Astrocyte (in vitro differentiated cells and primary cell): ENCODE results near the gene PARD3B. TPM values are rescaled to one million over a fixed set of nuclear protein-coding genes. Genes with fewer than 3 reads are reported as not detected.

Experiments used
- DNase-seq: peaks from one replicate; pipeline ENCODE4 v3.0.0-alpha.2; 2010; ENCODE audit warnings: low read depth
- FAIRE-seq: peaks from 2 replicates; lab custom pipeline; 2011; peaks lifted over from hg19 to GRCh38; lab: Jason Lieb, UNC
- H2AFZ ChIP-seq: 2 replicates; pipeline ENCODE4 v1.6.0; 2012; ENCODE audit warnings: low read depth, low read length, inconsistent platforms
- H3K27ac ChIP-seq: 2 replicates; pipeline ENCODE4 v1.5.1; 2011; ENCODE audit warnings: low read depth, low read length, inconsistent platforms
- H3K27me3 ChIP-seq: 2 replicates; pipeline ENCODE4 v1.6.0; 2011; ENCODE audit warnings: low read length, inconsistent platforms; ENCODE audit not compliant: insufficient read depth
- H3K36me3 ChIP-seq: 2 replicates; pipeline ENCODE4 v1.5.1; 2011; ENCODE audit warnings: low read length, inconsistent platforms; ENCODE audit not compliant: insufficient read depth
- H3K4me1 ChIP-seq: 2 replicates; pipeline ENCODE4 v1.5.1; 2011; ENCODE audit warnings: low read length, inconsistent platforms; ENCODE audit not compliant: insufficient read depth
- H3K4me2 ChIP-seq: 2 replicates; pipeline ENCODE4 v1.6.0; 2012; ENCODE audit warnings: low read length, inconsistent platforms
- H3K4me3 ChIP-seq: 2 replicates; pipeline ENCODE4 v1.5.1; 2011; ENCODE audit warnings: low read depth, mild to moderate bottlenecking, low read length, inconsistent platforms; ENCODE audit not compliant: insufficient read depth
- H3K79me2 ChIP-seq: 2 replicates; pipeline ENCODE4 v1.6.0; 2012; ENCODE audit warnings: mild to moderate bottlenecking, low read length, inconsistent platforms; ENCODE audit not compliant: insufficient read depth
- H3K9ac ChIP-seq: 2 replicates; pipeline ENCODE4 v1.6.0; 2012; ENCODE audit warnings: mild to moderate bottlenecking, low read length, inconsistent platforms
- H3K9me3 ChIP-seq: 2 replicates; pipeline ENCODE4 v1.5.1; 2012; ENCODE audit warnings: low read depth, mild to moderate bottlenecking, low read length, inconsistent platforms; ENCODE audit not compliant: insufficient read depth
- H4K20me1 ChIP-seq: 2 replicates; pipeline ENCODE4 v1.6.0; 2012; ENCODE audit warnings: low read length, inconsistent platforms; ENCODE audit not compliant: insufficient read depth
- H3K27ac Mint-ChIP-seq: one replicate; pipeline ENCODE4 v1.8.0; 2021; ENCODE audit warnings: mild to moderate bottlenecking, mixed read lengths; ENCODE audit not compliant: unreplicated experiment
- H3K27me3 Mint-ChIP-seq: one replicate; pipeline ENCODE4 v1.8.0; 2021; ENCODE audit warnings: low read depth, mixed read lengths; ENCODE audit not compliant: unreplicated experiment
- H3K36me3 Mint-ChIP-seq: one replicate; pipeline ENCODE4 v1.8.0; 2021; ENCODE audit warnings: low read depth, mixed read lengths; ENCODE audit not compliant: unreplicated experiment
- H3K4me1 Mint-ChIP-seq: one replicate; pipeline ENCODE4 v1.8.0; 2021; ENCODE audit warnings: low read depth, mixed read lengths; ENCODE audit not compliant: unreplicated experiment
- H3K4me3 Mint-ChIP-seq: one replicate; pipeline ENCODE4 v1.8.0; 2021; ENCODE audit warnings: mild to moderate bottlenecking, moderate library complexity, mixed read lengths; ENCODE audit not compliant: unreplicated experiment
- H3K9me3 Mint-ChIP-seq: one replicate; pipeline ENCODE4 v1.8.0; 2021; ENCODE audit warnings: mild to moderate bottlenecking, mixed read lengths; ENCODE audit not compliant: unreplicated experiment
- EZH2 ChIP-seq: IDR thresholded peaks from 2 replicates; pipeline ENCODE4 v1.6.1; 2012; ENCODE audit warnings: mild to moderate bottlenecking, low read length, inconsistent platforms; ENCODE audit not compliant: insufficient read depth
- total RNA-seq: library from RNA; stranded (reverse); gene quantifications from 2 replicates; pipeline ENCODE4 v1.2.1, GENCODE V29; 2021
- TF ChIP-seq, protein P1 (sequence below): IDR thresholded peaks from 2 replicates; pipeline ENCODE4 v1.5.1; 2011; ENCODE audit warnings: low read depth, mild to moderate bottlenecking, inconsistent platforms, low read length, moderate library complexity; ENCODE audit not compliant: insufficient read depth

Gene PARD3B
- total RNA-seq, 1 donor from 2014 or later, result 6.5 TPM

DNA sequence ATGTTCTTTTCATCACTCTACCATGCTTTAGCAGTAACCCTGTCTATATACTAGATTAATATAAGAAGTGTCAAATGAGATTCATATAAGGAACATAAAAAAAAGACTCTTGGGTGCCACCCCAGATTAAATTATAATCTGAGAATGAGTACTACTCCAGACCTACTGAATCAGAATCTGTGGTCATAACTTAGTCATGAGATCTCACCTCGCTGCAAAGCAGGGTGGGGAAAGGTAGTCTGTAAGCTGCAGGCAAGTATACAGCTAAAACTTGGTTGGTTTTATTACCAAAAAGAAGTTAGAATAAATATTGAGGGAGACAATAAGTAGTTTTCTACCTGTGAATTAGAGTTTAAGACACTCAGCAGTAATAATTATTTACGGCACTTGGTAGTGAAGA lies 175.6 kb downstream of the PARD3B start:
- no peaks in the 10 kb centered on the region for H3K36me3 ChIP-seq
- H3K79me2 ChIP-seq, result no peaks in the 10 kb centered on the region
- DNase-seq (no peak), FAIRE-seq (no peak)
- H3K27ac ChIP-seq, result no peak overlapping the region
- no peak overlapping the region for H3K4me3 ChIP-seq
- no peaks in the 10 kb centered on the region for H3K4me1 Mint-ChIP-seq
- no peak overlapping the region for H3K4me3 Mint-ChIP-seq
- no peaks in the 10 kb centered on the region for H3K9me3 ChIP-seq
- H4K20me1 ChIP-seq, result no peaks in the 10 kb centered on the region
- H3K27me3 Mint-ChIP-seq, result no peaks in the 10 kb centered on the region
- TF ChIP-seq EZH2, result no peak
- TF ChIP-seq, protein P1, sequence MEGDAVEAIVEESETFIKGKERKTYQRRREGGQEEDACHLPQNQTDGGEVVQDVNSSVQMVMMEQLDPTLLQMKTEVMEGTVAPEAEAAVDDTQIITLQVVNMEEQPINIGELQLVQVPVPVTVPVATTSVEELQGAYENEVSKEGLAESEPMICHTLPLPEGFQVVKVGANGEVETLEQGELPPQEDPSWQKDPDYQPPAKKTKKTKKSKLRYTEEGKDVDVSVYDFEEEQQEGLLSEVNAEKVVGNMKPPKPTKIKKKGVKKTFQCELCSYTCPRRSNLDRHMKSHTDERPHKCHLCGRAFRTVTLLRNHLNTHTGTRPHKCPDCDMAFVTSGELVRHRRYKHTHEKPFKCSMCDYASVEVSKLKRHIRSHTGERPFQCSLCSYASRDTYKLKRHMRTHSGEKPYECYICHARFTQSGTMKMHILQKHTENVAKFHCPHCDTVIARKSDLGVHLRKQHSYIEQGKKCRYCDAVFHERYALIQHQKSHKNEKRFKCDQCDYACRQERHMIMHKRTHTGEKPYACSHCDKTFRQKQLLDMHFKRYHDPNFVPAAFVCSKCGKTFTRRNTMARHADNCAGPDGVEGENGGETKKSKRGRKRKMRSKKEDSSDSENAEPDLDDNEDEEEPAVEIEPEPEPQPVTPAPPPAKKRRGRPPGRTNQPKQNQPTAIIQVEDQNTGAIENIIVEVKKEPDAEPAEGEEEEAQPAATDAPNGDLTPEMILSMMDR, result no peak
- H3K4me2 ChIP-seq, result no peak overlapping the region
- no peak overlapping the region for H2AFZ ChIP-seq
- no peaks in the 10 kb centered on the region for H3K36me3 Mint-ChIP-seq
- no peaks in the 10 kb centered on the region for H3K4me1 ChIP-seq
- H3K27ac Mint-ChIP-seq, result no peak overlapping the region
- H3K9ac ChIP-seq, result no peak overlapping the region
- no peaks in the 10 kb centered on the region for H3K27me3 ChIP-seq
- H3K9me3 Mint-ChIP-seq, result no peaks in the 10 kb centered on the region

DNA sequence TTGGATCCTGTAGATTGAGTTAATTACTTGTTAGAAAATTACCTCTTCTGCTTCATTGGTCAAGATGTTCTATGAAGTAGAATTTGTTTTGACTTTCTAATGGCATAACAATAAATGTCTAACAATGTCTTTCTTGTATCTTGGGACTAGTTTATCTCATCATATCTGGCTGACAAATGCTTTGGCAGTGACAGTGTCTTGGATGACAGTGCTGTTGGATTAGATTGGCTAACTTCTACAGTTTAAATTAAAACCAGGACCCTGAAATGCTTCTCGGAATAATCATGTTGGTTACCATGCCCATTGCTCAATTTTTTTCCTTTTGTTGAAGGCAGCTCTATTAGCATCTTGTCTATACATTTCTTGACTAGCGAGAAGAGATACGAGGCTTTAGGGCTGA lies 176.9 kb downstream of the PARD3B start:
- no peaks in the 10 kb centered on the region for H3K27me3 ChIP-seq
- DNase-seq, result no peak
- no peaks in the 10 kb centered on the region for H3K36me3 Mint-ChIP-seq

DNA sequence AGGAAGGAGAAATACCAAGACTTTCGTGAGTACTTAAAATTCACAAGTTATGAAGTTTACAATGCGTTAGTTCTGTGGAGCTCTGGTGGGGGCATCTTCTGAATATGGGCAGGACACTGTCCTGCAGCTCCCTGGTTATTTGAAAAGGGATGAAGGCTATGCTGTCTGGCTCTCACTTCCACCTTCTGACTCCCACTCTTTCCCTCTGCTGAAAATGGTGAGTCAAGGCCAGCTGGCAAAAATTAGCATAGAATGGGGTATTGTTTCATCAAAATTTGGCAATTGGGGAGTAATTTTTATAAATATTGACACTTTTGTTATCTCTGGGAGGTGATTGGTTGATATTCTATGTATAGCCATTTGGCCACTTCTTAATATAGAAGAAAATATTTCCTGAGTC lies 177.4 kb downstream of the PARD3B start:
- FAIRE-seq, result no peak
- Mint-ChIP-seq H3K36me3 (no peaks in the 10 kb centered on the region), H3K4me3 (no peak overlapping the region), H3K27me3 (no peaks in the 10 kb centered on the region), H3K9me3 (no peaks in the 10 kb centered on the region), H3K27ac (no peak overlapping the region), H3K4me1 (peaks cover 11% of the 10 kb centered on the region)
- Histone ChIP-seq H3K27me3 (no peaks in the 10 kb centered on the region), H3K4me1 (no peaks in the 10 kb centered on the region), H2AFZ (no peak overlapping the region), H3K36me3 (no peaks in the 10 kb centered on the region), H3K9ac (no peak overlapping the region), H3K4me2 (no peak overlapping the region), H4K20me1 (no peaks in the 10 kb centered on the region), H3K27ac (no peak overlapping the region), H3K79me2 (no peaks in the 10 kb centered on the region), H3K4me3 (no peak overlapping the region), H3K9me3 (no peaks in the 10 kb centered on the region)
- TF ChIP-seq, protein P1, result no peak
- no peak for TF ChIP-seq EZH2
- DNase-seq, result no peak

More for the DNA sequence above, 176.9 kb downstream of the PARD3B start:
- TF ChIP-seq EZH2, result no peak
- TF ChIP-seq, protein P1, result no peak
- Mint-ChIP-seq H3K4me1 (peaks cover 6% of the 10 kb centered on the region), H3K27me3 (no peaks in the 10 kb centered on the region), H3K4me3 (no peak overlapping the region), H3K27ac (no peak overlapping the region), H3K9me3 (no peaks in the 10 kb centered on the region)
- H3K79me2 ChIP-seq, result no peaks in the 10 kb centered on the region
- no peak overlapping the region for H2AFZ ChIP-seq
- no peaks in the 10 kb centered on the region for H4K20me1 ChIP-seq
- no peaks in the 10 kb centered on the region for H3K4me1 ChIP-seq
- H3K4me2 ChIP-seq, result no peak overlapping the region
- no peaks in the 10 kb centered on the region for H3K9me3 ChIP-seq
- H3K4me3 ChIP-seq, result no peak overlapping the region
- H3K9ac ChIP-seq, result no peak overlapping the region
- H3K27ac ChIP-seq, result no peak overlapping the region
- FAIRE-seq, result peak; percentile 41
- H3K36me3 ChIP-seq, result no peaks in the 10 kb centered on the region
